Upper lobe of right lung (tissue), 1 donor: ENCODE results near the gene UPK3A. TPM values are rescaled to one million over a fixed set of nuclear protein-coding genes. Genes with fewer than 3 reads are reported as not detected.
A peak's percentile ranks its signal among the peaks of the same experiment; 100 is the strongest.

Experiments
- ATAC-seq: fragments of 200-7000 bp; cut with Tn5 transposase; one replicate; pipeline ENCODE4 v1.9.1; 2020; ENCODE audit warnings: mild to moderate bottlenecking, moderate library complexity
- DNase-seq: peaks from one replicate; pipeline ENCODE4 v3.0.0-alpha.2; 2020
- H3K27ac ChIP-seq: fragments of 200-600 bp; one replicate; pipeline ENCODE4 v1.8.0; 2022
- H3K27me3 ChIP-seq: fragments of 200-600 bp; one replicate; pipeline ENCODE4 v1.8.0; 2022; ENCODE audit warnings: mild to moderate bottlenecking
- H3K36me3 ChIP-seq: fragments of 200-600 bp; one replicate; pipeline ENCODE4 v1.8.0; 2022
- H3K4me1 ChIP-seq: fragments of 200-600 bp; one replicate; pipeline ENCODE4 v1.8.0; 2022
- H3K4me3 ChIP-seq: fragments of 200-600 bp; one replicate; pipeline ENCODE4 v1.8.0; 2022; ENCODE audit warnings: mild to moderate bottlenecking
- H3K9me3 ChIP-seq: fragments of 200-600 bp; one replicate; pipeline ENCODE4 v1.8.0; 2022
- CTCF ChIP-seq: fragments of 200-600 bp; IDR thresholded peaks from one replicate; pipeline ENCODE4 v1.8.0; 2022; ENCODE audit warnings: antibody characterized with exemption
- intact Hi-C: fragments of 100-400 bp; cut with DNase I; formaldehyde crosslinking; loops from one replicate; pipeline ENCODE4 v1.11.0; 2022
- total RNA-seq: library from RNA; stranded (reverse); fragmentation: NEBNext Ultra II Directional; extraction: Animal tissue kit (Norgen Biotek cat#: 25700); gene quantifications from one replicate; pipeline ENCODE4 v1.2.1, GENCODE V29; 2021
- donor health status: DM: no; HTN: yes; CAD: no; lungs with severe emphysema.

UPK3A gene
- total RNA-seq, 1 donor from 2014 or later = not detected

- no peaks in the 10 kb centered on the region for H3K36me3 ChIP-seq
- no peaks in the 10 kb centered on the region for H3K9me3 ChIP-seq
- DNase-seq (no peak), ATAC-seq (no peak)
- H3K4me3 ChIP-seq = no peak overlapping the region
- intact Hi-C loops = no loop called here
- no peak for TF ChIP-seq CTCF
- H3K27ac ChIP-seq = no peak overlapping the region
- peaks cover 25% of the 10 kb centered on the region for H3K4me1 ChIP-seq
- H3K27me3 ChIP-seq = no peaks in the 10 kb centered on the region
These were observed 28.1 kb downstream of the UPK3A start for GRCh38 chr22:45312856-45313255.

- no peak for DNase-seq
- no peaks in the 10 kb centered on the region for H3K36me3 ChIP-seq
- no peaks in the 10 kb centered on the region for H3K9me3 ChIP-seq
- no peak for TF ChIP-seq CTCF
- ATAC-seq = no peak
- no peak overlapping the region for H3K27ac ChIP-seq
- no peak overlapping the region for H3K4me3 ChIP-seq
- no peaks in the 10 kb centered on the region for H3K27me3 ChIP-seq
- H3K4me1 ChIP-seq = peaks cover 35% of the 10 kb centered on the region
- intact Hi-C loops = no loop called here
These were observed 29.4 kb downstream of the UPK3A start for GRCh38 chr22:45314054-45314721.

GRCh38 chr22:45314786-45315185 lies 30.0 kb downstream of the UPK3A start:
- Histone ChIP-seq H3K27me3 (no peaks in the 10 kb centered on the region), H3K9me3 (no peaks in the 10 kb centered on the region), H3K27ac (no peak overlapping the region), H3K4me1 (peaks cover 38% of the 10 kb centered on the region), H3K36me3 (no peaks in the 10 kb centered on the region), H3K4me3 (no peak overlapping the region)
- intact Hi-C loops = no loop called here
- DNase-seq (no peak), ATAC-seq (no peak)
- TF ChIP-seq CTCF = no peak

- Histone ChIP-seq H3K9me3 (no peaks in the 10 kb centered on the region), H3K27ac (peak overlapping the region; percentile 70), H3K4me1 (peaks cover 36% of the 10 kb centered on the region), H3K36me3 (peaks cover 1% of the 10 kb centered on the region), H3K27me3 (no peaks in the 10 kb centered on the region), H3K4me3 (no peak overlapping the region)
- intact Hi-C loops = no loop called here
- TF ChIP-seq CTCF = no peak
- ATAC-seq = no peak
- no peak for DNase-seq
These were observed 32.2 kb downstream of the UPK3A start for GRCh38 chr22:45316796-45317526.

- Histone ChIP-seq H3K36me3 (peaks cover 8% of the 10 kb centered on the region), H3K4me1 (peaks cover 36% of the 10 kb centered on the region), H3K27me3 (no peaks in the 10 kb centered on the region), H3K27ac (peak overlapping the region; percentile 70), H3K9me3 (no peaks in the 10 kb centered on the region), H3K4me3 (no peak overlapping the region)
- DNase-seq = no peak
- intact Hi-C loops = no loop called here
- peak; percentile 63 for ATAC-seq
- TF ChIP-seq CTCF = peak; percentile 30
These were observed 32.9 kb downstream of the UPK3A start for GRCh38 chr22:45317551-45318167.
